Suprapubic skin (tissue), 3 donors: ENCODE data around the gene NLN.
A peak's percentile ranks its signal among the peaks of the same experiment; 100 is the strongest.

Experiments used
- CTCF ChIP-seq, 2 donors: fragments of 200-600 bp in 1 of 2; fragments of 450-650 bp in 1 of 2; sonication (generic) in 1 of 2; IDR thresholded peaks; one replicate each; pipeline ENCODE4 v1.5.1; 2016 to 2019; ENCODE audit warnings: antibody characterized with exemption in 2 of 2, mild to moderate bottlenecking in 1 of 2, moderate library complexity in 1 of 2
- EP300 ChIP-seq: sonication (generic); formaldehyde crosslinking; IDR thresholded peaks from one replicate; pipeline ENCODE4 v1.6.1; 2017; ENCODE audit warnings: antibody characterized with exemption

GRCh38 chr5:65742565-65743231, 20.7 kb downstream of the NLN start:
- no peak for TF ChIP-seq EP300
- TF ChIP-seq CTCF (IDR thresholded peaks at IDR 0.05), result peak; percentile 51 to 55
